IPS-11a (cell line): Measurements from ENCODE around the gene THSD7A.
"Not testable (repeated sequence)": the region's sequence is repeated elsewhere in the genome, so short reads cannot be mapped to it uniquely, and the experiment has no call there.

Experiments
- H3K4me3 ChIP-seq: one replicate; pipeline ENCODE4 v1.5.1; 2013; ENCODE audit warnings: low read depth, low read length, control low read depth

Gene THSD7A

GRCh38 chr7:11533229-11533820 is 298.7 kb downstream of the THSD7A start:
- no peak overlapping the region for H3K4me3 ChIP-seq

GRCh38 chr7:11529382-11529781 is 302.6 kb downstream of the THSD7A start:
- H3K4me3 ChIP-seq = no peak overlapping the region

GRCh38 chr7:11527707-11528106 is 304.3 kb downstream of the THSD7A start:
- no peak overlapping the region for H3K4me3 ChIP-seq

GRCh38 chr7:11524476-11525397 is 307.3 kb downstream of the THSD7A start:
- H3K4me3 ChIP-seq = no peak overlapping the region

- H3K4me3 ChIP-seq = not testable (repeated sequence)
Observed at GRCh38 chr7:11521964-11522499, 310.0 kb downstream of the THSD7A start.

- H3K4me3 ChIP-seq = no peak overlapping the region
Observed at GRCh38 chr7:11517853-11518252, 314.1 kb downstream of the THSD7A start.

- no peak overlapping the region for H3K4me3 ChIP-seq
Observed at GRCh38 chr7:11516328-11516727, 315.7 kb downstream of the THSD7A start.

GRCh38 chr7:11513460-11513859 is 318.5 kb downstream of the THSD7A start:
- no peak overlapping the region for H3K4me3 ChIP-seq

- H3K4me3 ChIP-seq = no peak overlapping the region
Observed at GRCh38 chr7:11507929-11508328, 324.1 kb downstream of the THSD7A start.

GRCh38 chr7:11506417-11506816 is 325.6 kb downstream of the THSD7A start:
- no peak overlapping the region for H3K4me3 ChIP-seq

- no peak overlapping the region for H3K4me3 ChIP-seq
Observed at GRCh38 chr7:11505471-11505985, 326.5 kb downstream of the THSD7A start.

- H3K4me3 ChIP-seq = no peak overlapping the region
Observed at GRCh38 chr7:11492307-11492706, 339.7 kb downstream of the THSD7A start.

- no peak overlapping the region for H3K4me3 ChIP-seq
Observed at GRCh38 chr7:11491811-11492210, 340.2 kb downstream of the THSD7A start.

GRCh38 chr7:11489280-11489679 is 342.7 kb downstream of the THSD7A start:
- H3K4me3 ChIP-seq = no peak overlapping the region

- no peak overlapping the region for H3K4me3 ChIP-seq
Observed at GRCh38 chr7:11486271-11486670, 345.7 kb downstream of the THSD7A start.

GRCh38 chr7:11485636-11486035 is 346.4 kb downstream of the THSD7A start:
- no peak overlapping the region for H3K4me3 ChIP-seq

- H3K4me3 ChIP-seq = no peak overlapping the region
Observed at GRCh38 chr7:11480143-11480542, 351.9 kb downstream of the THSD7A start.

- H3K4me3 ChIP-seq = no peak overlapping the region
Observed at GRCh38 chr7:11478882-11479281, 353.1 kb downstream of the THSD7A start.

- no peak overlapping the region for H3K4me3 ChIP-seq
Observed at GRCh38 chr7:11478426-11478825, 353.6 kb downstream of the THSD7A start.

GRCh38 chr7:11474902-11475585 is 357.0 kb downstream of the THSD7A start:
- no peak overlapping the region for H3K4me3 ChIP-seq

- no peak overlapping the region for H3K4me3 ChIP-seq
Observed at GRCh38 chr7:11473807-11474424, 358.1 kb downstream of the THSD7A start.
